ENCODE measurements around the gene INPP5J. TPM values are rescaled to one million over a fixed set of nuclear protein-coding genes. Genes with fewer than 3 reads are reported as not detected.

INPP5J gene
- total RNA-seq = 3.1 TPM

GRCh38 chr22:31122532-31123291 lies at the start of gene INPP5J:
Gene INPP5J, plus strand, starts transcription at chr22:31122966. Its CDS starts 49 bp downstream, at chr22:31123015.

GRCh38 chr22:31080848-31081649 lies 41.7 kb upstream of the INPP5J start, which contains the start of gene SMTN:
Gene SMTN, plus strand, starts transcription at chr22:31081318. Its CDS starts 1,941 bp downstream, at chr22:31083259.

GRCh38 chr22:31107178-31107893 lies 15.4 kb upstream of the INPP5J start, which contains the start of gene SELENOM:
Gene SELENOM, minus strand, starts transcription at chr22:31107568. Its CDS starts 63 bp downstream, at chr22:31107505.

GRCh38 chr22:31139866-31140716 lies 17.3 kb downstream of the INPP5J start, which contains the start of gene PLA2G3:
Gene PLA2G3, minus strand, starts transcription at chr22:31140508. Its CDS starts 154 bp downstream, at chr22:31140354.

Small RNA genes within 50 kb of the gene (small RNA-seq; reads per million reads assigned to genes)
- 1.1 reads per million, percentile 71 among the genes with 10 or more reads in this experiment for gene MIR3928 (ENCODE audit: low replicate concordance)

Other genes with a start within 250 kb of the INPP5J start
- 35.4 TPM for gene MORC2, start 154.2 kb upstream of the INPP5J start, total RNA-seq
- gene TUG1, start 153.7 kb upstream of the INPP5J start, total RNA-seq = 129 TPM
- gene SMTN, start 41.6 kb upstream of the INPP5J start, total RNA-seq = 14.1 TPM
- 10.6 TPM for gene SELENOM, start 15.4 kb upstream of the INPP5J start, total RNA-seq
- gene PLA2G3, start 17.5 kb downstream of the INPP5J start, total RNA-seq = not detected
- gene RNF185, start 37.2 kb downstream of the INPP5J start, total RNA-seq = 31.6 TPM
- gene LIMK2, start 89.3 kb downstream of the INPP5J start, total RNA-seq = 29.1 TPM
- 21.6 TPM for gene PIK3IP1, start 169.5 kb downstream of the INPP5J start, total RNA-seq
- 50.1 TPM for gene PATZ1, start 223.4 kb downstream of the INPP5J start, total RNA-seq